Loucy (cell line): ENCODE results near the gene SIM2.

ENCODE experiments used
- EZH2phosphoT487 ChIP-seq: fragments of 200-600 bp; IDR thresholded peaks from 2 replicates; pipeline ENCODE4 v1.6.1; 2018; ENCODE audit warnings: antibody characterized with exemption, mild to moderate bottlenecking, moderate library complexity, borderline replicate concordance
- TF ChIP-seq, protein P1 (sequence below): fragments of 200-600 bp; sonication (generic); conservative IDR thresholded peaks from 2 replicates; pipeline ENCODE4 v1.5.1; 2014; ENCODE audit warnings: mild to moderate bottlenecking, antibody characterized with exemption, low read length

DNA sequence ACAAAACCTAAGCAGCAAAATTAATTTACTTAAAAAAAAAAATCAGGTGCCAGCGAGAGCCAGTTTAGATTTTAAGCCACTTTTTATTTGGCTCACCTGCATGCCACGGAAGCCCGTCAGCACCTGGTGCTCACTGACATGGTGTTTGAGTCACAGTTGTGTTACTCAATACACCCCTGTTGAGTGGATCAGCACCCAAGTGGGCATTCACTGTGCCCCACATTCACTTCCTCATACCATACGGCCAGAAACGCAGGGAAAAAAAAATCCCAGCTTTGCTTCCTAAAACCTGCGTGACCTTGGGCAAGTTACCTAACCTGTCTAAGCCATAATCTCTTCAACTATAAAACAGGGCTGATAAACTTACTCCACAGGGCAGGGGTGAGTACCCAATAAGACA is 42.8 kb upstream of the SIM2 start:
- TF ChIP-seq, protein P1, sequence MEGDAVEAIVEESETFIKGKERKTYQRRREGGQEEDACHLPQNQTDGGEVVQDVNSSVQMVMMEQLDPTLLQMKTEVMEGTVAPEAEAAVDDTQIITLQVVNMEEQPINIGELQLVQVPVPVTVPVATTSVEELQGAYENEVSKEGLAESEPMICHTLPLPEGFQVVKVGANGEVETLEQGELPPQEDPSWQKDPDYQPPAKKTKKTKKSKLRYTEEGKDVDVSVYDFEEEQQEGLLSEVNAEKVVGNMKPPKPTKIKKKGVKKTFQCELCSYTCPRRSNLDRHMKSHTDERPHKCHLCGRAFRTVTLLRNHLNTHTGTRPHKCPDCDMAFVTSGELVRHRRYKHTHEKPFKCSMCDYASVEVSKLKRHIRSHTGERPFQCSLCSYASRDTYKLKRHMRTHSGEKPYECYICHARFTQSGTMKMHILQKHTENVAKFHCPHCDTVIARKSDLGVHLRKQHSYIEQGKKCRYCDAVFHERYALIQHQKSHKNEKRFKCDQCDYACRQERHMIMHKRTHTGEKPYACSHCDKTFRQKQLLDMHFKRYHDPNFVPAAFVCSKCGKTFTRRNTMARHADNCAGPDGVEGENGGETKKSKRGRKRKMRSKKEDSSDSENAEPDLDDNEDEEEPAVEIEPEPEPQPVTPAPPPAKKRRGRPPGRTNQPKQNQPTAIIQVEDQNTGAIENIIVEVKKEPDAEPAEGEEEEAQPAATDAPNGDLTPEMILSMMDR, result no peak
- TF ChIP-seq EZH2phosphoT487, result no peak
